ENCODE measurements around the gene MGMT.

MGMT gene

GRCh38 chr10:129546106-129546505, 79.1 kb downstream of the MGMT start:
- no peak for DNase-seq

DNA sequence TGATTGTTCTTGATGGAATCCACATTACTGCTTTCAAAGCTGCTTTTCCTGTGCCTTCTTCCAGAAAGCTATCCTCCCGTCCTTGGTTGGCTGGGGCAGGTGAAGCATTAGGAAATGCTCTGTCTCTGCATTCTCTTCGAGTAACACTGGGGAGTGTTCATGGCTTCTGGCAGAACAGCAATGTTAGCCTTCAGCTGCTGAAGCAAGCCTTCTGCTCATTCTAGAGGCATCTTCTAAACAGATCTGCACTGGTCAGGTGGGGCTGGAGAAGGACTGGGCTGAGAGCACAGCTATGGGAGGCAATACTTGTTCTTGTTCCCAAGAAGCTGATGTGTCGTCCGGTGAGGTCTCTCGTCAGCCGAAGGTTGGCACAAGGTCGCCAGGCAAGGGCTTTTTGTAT, 80.6 kb downstream of the MGMT start:
- DNase-seq: no peak

DNA sequence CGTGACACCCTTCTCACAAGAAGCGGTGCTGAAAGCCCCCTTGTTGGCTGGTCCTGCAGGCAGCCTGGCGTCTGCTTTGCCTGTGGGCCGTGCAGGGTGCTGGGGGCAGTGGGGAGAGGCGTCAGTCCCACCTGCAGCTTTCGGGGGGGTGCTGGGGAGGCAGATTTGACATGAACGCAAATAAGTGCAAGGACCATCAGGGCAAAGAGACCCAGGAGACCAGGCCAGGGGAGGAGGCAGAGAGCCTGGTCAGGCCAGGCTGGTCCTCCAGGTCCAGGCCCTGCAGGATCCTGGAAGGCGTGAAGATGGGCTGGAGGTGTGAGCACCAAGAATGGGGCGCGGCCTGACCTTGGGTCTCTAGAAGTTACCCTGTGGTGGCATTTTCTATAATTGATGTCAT, 81.6 kb downstream of the MGMT start:
- DNase-seq: no peak

- no peak for DNase-seq
Measured at GRCh38 chr10:129550076-129550475, 83.0 kb downstream of the MGMT start.

- no peak for DNase-seq
Measured at GRCh38 chr10:129550658-129551057, 83.6 kb downstream of the MGMT start.

- DNase-seq: no peak
Measured at GRCh38 chr10:129552119-129552518, 85.1 kb downstream of the MGMT start.

GRCh38 chr10:129553928-129554327, 86.9 kb downstream of the MGMT start:
- no peak for DNase-seq

- DNase-seq: no peak
Measured at GRCh38 chr10:129556316-129556715, 89.3 kb downstream of the MGMT start.

DNA sequence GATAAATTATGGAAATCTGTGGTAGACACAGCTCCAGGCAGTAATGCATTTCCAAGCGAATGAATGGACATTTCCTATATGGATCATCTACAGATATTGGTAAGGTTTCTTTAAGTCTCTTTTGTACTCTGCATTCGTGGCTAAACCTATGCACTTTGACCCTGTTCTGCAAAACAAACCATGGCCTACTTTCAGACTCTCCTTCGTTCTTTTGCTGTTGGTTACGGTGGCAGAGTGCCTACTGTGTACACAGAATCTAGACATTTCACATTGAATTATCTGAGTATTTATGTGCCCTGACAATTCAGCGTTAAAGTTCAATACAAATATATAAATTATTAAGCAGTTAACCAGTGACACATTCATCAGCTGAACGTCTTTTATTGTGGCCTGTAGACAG, 93.3 kb downstream of the MGMT start:
- no peak for DNase-seq

DNA sequence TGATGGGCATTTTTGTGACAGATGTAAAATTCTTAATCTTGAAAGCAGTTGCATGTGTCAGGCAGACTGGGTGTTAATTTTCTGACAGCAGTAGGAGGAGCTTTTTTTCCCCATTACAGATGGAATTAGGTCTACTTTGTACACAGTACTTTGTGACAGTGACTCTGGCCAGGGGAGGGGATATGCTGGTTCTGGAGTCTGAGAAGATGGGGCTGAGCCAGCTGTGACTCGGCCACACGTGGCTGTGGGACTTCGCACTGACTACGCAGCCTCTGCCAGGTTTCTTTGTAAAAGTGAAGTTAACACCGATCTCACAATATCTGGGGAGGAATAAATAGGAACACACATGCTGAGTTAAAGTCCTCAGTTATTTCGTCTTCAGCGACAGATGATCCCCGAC, 95.4 kb downstream of the MGMT start:
- no peak for DNase-seq

GRCh38 chr10:129564923-129565322, 97.9 kb downstream of the MGMT start:
- no peak for DNase-seq

DNA sequence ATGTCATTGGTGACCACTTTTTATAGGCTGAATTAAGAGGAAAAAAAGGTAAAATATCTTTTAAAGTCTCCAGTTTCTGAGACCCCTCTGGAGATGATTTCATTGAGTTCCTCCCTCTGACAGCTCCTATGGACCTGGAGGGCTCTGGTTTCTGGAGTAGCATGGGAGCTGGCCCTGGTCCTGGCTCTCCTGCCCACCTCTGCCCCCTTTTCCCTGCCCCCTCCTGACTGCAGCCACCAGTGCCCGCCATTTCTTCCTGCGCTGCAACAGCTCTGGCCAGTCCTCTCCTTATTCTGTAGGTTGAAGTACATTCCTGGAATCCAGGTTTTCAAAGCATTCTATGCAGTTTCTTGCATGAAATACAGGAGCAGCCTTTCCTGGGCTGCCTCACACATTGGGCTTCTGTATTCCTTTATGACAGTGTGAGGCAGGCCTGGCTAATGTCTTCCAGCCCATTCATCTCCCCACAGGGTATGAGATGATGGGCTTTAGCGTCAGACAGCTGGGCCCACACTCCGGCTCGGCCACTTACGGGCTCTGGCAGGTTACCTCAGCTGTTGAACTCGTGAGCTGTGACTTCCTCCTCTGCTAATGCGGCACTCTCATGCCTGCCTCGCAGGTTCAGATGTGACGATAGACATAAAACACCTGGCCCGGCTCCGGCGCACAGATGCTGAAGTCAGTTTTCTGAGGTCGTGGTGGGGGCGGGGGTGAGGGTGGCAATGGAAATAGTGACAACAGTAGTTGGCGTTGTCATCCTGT, 101.7 kb downstream of the MGMT start:
- DNase-seq: no peak

DNA sequence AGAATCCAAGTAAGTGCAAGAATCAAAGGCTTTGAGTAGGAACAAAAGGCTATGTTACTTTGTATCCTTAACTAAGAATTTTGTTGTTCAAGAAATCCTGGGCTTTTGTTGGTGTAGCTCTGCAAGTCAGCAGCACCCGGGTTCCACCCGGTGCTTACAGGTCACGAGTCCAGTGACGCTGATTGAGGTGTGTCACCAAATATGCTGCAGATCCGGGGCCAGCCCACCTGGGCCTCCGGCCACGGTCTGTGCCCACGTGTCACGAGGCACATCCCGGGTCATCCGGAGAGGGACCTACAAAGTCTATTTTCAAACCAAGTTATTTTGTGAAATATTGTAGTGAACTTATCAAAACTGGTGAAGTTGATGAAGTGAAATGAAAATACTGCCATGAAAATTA, 103.1 kb downstream of the MGMT start:
- DNase-seq: no peak

DNA sequence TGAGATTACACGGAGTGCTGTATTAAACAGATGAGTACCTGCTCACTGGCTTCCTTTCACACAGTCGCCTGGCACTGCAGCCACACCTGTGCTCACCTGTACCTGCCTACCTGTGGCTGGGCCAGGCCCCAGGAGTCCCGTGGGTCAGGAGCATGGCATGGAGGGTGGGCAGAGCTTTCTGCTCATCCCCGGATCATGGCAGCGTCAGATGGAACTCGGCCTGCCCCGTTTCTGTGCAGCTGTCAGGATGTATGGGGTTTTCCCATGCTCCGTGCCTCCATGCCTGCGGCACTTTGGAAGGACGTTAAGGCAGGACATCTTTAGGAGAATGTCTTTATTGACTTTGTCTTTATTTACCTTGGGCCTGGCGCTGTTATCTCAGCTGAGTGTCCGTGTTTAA, 112.2 kb downstream of the MGMT start:
- DNase-seq: no peak

GRCh38 chr10:129580010-129580409, 113.0 kb downstream of the MGMT start:
- DNase-seq: no peak

DNA sequence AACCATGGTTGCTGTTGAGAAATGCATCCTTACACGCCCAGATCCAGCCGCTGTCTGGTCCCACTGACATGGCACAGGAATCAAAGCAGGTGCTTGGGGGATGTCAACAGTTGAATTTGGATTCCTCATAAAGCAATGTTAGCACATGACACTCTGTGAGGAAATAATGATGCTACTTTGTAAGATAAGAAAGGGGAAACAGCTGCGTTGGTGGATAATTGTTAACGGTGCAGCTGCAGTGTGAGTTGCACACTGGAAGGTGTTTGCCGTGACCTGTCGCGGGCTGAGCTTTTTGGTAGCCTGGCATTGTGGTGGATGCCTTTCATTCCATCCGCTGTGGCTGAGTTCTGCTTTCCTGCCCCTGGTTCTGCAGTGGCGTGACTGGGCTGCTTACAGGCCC, 113.9 kb downstream of the MGMT start:
- DNase-seq: peak; percentile 4

DNA sequence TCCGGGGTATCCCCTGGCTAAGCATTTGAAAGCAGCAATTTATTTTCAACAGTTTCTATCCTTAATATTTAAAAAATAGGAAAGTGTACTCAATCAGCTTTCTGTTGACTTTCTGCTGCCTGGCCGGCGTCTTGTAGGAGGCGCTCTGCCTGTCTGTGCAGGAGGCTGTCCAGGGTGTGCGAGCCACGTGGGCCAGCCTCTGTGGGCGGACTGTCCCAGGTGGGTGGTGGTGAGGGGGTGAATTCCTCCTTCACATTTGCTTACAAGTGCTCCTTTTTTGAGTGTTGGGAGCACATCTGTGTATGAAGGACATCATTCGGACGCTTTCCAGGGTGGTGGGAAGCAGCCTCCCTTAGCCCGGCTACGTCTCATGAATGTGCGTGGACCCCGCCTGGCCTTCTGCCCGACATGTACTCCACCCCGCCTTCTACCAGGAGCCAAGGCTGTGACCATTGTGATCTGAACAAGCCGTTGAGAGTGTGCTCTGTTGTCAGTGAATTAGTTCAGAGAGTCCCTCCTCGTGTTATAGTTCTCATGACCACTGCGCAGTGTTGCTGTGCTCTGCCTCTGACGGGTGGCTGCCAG, 114.9 kb downstream of the MGMT start:
- no peak for DNase-seq

GRCh38 chr10:129583831-129584230, 116.8 kb downstream of the MGMT start:
- DNase-seq: no peak

- DNase-seq: peak; percentile 20
Measured at GRCh38 chr10:129586898-129587443, 119.9 kb downstream of the MGMT start.

- DNase-seq: no peak
Measured at GRCh38 chr10:129589546-129589945, 122.5 kb downstream of the MGMT start.

DNA sequence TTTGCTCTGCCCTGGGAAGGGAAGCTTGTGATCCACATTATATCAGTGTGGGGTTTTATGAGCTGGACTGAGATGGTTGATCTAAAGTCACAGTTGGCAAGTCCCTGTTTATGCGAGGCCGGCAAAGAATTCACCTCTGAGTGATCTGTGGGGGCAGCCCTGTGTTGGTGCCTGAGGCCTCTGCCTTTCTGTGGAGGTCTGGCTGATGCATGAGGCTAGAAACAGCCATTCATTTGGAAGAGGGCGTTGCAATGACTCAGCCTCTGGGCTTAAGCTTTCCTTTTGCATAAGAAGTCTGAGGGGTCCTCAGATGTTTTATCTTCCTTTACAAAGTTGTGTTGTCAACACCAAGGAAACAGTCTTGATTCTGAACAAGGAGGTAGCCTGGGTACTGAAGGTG, 126.9 kb downstream of the MGMT start:
- no peak for DNase-seq

GRCh38 chr10:129594811-129595210, 127.8 kb downstream of the MGMT start:
- DNase-seq: no peak

DNA sequence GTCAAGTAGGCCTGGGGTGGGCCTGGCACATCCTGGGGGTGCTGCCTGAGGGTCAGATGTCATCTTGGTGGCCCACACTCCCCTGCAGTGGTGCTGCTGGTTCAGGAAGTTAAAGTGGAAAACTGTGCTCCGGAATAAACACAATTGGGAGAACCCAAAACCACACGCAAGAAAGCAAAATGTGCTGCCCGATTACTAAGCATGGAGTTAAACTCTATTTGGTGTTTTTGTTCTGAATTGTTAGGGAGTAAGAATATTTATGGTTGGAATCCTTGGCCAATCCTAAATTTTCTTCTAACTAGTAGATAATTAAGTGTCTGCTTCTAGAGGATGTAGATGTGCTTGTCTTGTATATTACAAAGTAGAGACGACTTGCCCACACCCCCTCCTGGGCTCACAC, 131.4 kb downstream of the MGMT start:
- no peak for DNase-seq

DNA sequence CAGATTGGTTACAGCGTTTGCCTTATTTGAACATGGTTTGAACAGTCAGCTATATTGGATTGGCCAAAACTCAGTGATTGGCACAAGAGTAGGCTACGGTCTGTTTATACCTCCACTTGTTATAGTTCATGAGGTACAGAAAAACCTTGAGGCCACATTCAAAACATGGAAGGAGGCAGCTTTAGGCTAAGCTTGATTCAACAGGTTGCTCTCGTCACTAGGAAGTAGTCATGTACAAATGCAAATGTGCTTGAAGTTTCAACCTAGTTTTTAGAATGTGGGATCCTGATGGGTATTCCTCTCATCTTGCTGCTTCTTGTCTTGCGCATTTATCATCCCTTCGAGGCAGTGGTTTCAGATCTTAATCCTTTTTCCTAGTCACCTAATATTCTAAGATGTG, 132.1 kb downstream of the MGMT start:
- no peak for DNase-seq

GRCh38 chr10:129601737-129602136, 134.7 kb downstream of the MGMT start:
- no peak for DNase-seq
